Measurements from ENCODE around the gene C14orf132.

C14orf132 gene

GRCh38 chr14:96040828-96041371, 1.7 kb downstream of the C14orf132 start:
- no peak for DNase-seq

- DNase-seq, result no peak
Observed at GRCh38 chr14:96042248-96042930, 3.2 kb downstream of the C14orf132 start.

GRCh38 chr14:96046630-96047029, 7.5 kb downstream of the C14orf132 start:
- DNase-seq, result no peak

GRCh38 chr14:96047101-96047500, 7.9 kb downstream of the C14orf132 start:
- no peak for DNase-seq

- DNase-seq, result no peak
Observed at GRCh38 chr14:96049932-96050331, 10.8 kb downstream of the C14orf132 start.

- DNase-seq, result no peak
Observed at GRCh38 chr14:96050482-96050881, 11.3 kb downstream of the C14orf132 start.

- no peak for DNase-seq
Observed at GRCh38 chr14:96051231-96051630, 12.1 kb downstream of the C14orf132 start.

GRCh38 chr14:96051642-96052540, 12.7 kb downstream of the C14orf132 start:
- DNase-seq, result no peak

GRCh38 chr14:96052541-96053247, 13.5 kb downstream of the C14orf132 start:
- DNase-seq, result no peak

- DNase-seq, result no peak
Observed at GRCh38 chr14:96053248-96053599, 14.1 kb downstream of the C14orf132 start.

GRCh38 chr14:96053600-96054381, 14.6 kb downstream of the C14orf132 start:
- no peak for DNase-seq

- no peak for DNase-seq
Observed at GRCh38 chr14:96054661-96055060, 15.5 kb downstream of the C14orf132 start.

- DNase-seq, result no peak
Observed at GRCh38 chr14:96055065-96055752, 16.0 kb downstream of the C14orf132 start.

- DNase-seq, result no peak
Observed at GRCh38 chr14:96055753-96056508, 16.8 kb downstream of the C14orf132 start.

- no peak for DNase-seq
Observed at GRCh38 chr14:96056509-96057422, 17.6 kb downstream of the C14orf132 start.

GRCh38 chr14:96057738-96058137, 18.6 kb downstream of the C14orf132 start:
- DNase-seq, result no peak

- DNase-seq, result no peak
Observed at GRCh38 chr14:96058576-96059200, 19.5 kb downstream of the C14orf132 start.

- no peak for DNase-seq
Observed at GRCh38 chr14:96059519-96060135, 20.5 kb downstream of the C14orf132 start.

Data from CD4-positive, alpha-beta T cell treated with Interleukin-1 beta for 1 hour (primary cell).